Measurements from ENCODE around the gene DCAF4.

DNA sequence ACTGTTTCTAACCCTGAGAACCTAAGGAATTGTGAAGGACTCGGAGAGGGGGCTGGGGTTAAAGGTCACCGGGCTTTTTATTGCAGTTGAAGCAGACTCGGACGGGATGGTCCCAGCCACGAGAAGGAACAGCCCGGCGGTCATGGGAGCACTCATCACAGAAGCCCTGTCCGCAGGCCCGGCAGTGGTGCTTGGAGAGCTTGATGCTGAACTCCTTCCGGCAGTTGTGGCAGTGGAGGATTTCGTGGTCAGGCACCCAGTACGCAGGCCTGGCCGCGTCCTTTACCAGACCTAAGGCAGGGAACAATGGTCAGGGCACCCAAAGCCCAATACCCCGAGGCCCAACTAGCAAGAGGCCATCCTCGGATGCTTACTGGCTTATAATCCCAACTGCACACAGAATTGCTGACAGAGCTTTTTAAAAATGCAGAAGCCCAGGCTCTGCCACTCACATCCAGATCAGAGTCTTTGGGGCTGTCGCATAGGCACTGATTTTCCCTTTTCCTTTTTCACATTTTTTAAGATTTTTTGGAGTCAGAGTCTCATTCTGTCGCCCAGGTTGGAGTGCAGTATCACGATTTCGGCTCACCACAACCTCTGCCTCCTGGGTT is 44.7 kb downstream of the DCAF4 start:
- no peak for TF ChIP-seq POLR2A (IDR thresholded peaks at IDR 0.05; ENCODE audit: low read depth, low read length)
- no peak for TF ChIP-seq POLR2AphosphoS5 (IDR thresholded peaks at IDR 0.05; ENCODE audit: low read depth, low read length)
- TF ChIP-seq TAF1 (IDR thresholded peaks at IDR 0.05; ENCODE audit: borderline replicate concordance, low read depth, low read length), result no peak

All from GM12892 (cell line).